ENCODE results near the gene UGT2B28.
"Not testable (repeated sequence)": the region's sequence is repeated elsewhere in the genome, so short reads cannot be mapped to it uniquely, and the experiment has no call there.

GRCh38 chr4:69240787-69241186 lies 39.5 kb upstream of the UGT2B28 start:
- TF ChIP-seq CTCF (IDR thresholded peaks at IDR 0.05); ZFX (IDR thresholded peaks at IDR 0.05; ENCODE audit: borderline replicate concordance): not testable (repeated sequence)

Data from 22Rv1 (cell line).